HG03457 (cell line): ENCODE measurements around the gene DESI2.
"Not testable (repeated sequence)": the region's sequence is repeated elsewhere in the genome, so short reads cannot be mapped to it uniquely, and the experiment has no call there.

Source experiments
- ATAC-seq: cut with Tn5 transposase; IDR thresholded peaks from one replicate; pipeline ENCODE4 v1.9.1; 2021; ENCODE audit warnings: moderate number of reproducible peaks; ENCODE audit not compliant: unreplicated experiment

Gene DESI2

GRCh38 chr1:244702620-244703019, 49.7 kb downstream of the DESI2 start:
- no peak for ATAC-seq

DNA sequence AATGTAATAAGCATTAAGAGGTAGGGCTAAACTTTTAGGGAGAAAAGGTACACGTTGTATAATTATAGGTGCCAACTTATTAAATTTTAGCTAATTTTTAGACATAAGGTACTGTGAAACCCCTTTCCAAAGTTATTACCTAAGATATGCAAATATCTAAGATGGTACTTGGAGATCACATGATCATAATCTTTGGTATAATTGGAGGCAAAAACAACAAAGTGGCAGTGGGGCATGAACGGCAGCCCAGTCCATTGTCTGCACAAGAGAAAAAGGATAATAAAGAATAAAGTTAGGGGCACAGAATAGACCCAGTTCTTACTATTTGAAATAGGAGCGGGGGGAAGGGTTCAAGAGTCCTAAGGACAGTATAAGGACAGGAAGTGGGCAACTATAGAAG, 51.2 kb downstream of the DESI2 start:
- ATAC-seq: no peak

GRCh38 chr1:244705261-244706234, 52.6 kb downstream of the DESI2 start:
- ATAC-seq: no peak

DNA sequence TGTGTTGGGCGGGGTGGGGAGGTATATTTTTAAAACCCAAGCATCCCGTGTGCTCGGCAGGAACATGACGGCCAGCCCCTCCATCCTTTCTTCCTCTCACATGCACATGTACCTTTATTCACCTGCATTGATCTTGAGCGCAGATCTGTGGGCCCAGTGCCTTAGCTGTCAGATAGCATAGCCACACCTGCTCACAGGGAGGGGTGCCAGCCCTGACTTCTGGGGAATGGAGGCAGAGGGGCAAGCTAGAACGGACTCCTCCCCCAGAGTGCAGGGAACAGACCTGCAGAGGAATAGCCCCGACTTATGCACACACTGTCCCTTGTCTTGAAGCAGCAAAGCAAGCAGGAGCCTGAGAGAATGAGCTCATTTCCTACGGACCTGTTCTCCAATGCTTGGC, 56.1 kb downstream of the DESI2 start:
- ATAC-seq: no peak

DNA sequence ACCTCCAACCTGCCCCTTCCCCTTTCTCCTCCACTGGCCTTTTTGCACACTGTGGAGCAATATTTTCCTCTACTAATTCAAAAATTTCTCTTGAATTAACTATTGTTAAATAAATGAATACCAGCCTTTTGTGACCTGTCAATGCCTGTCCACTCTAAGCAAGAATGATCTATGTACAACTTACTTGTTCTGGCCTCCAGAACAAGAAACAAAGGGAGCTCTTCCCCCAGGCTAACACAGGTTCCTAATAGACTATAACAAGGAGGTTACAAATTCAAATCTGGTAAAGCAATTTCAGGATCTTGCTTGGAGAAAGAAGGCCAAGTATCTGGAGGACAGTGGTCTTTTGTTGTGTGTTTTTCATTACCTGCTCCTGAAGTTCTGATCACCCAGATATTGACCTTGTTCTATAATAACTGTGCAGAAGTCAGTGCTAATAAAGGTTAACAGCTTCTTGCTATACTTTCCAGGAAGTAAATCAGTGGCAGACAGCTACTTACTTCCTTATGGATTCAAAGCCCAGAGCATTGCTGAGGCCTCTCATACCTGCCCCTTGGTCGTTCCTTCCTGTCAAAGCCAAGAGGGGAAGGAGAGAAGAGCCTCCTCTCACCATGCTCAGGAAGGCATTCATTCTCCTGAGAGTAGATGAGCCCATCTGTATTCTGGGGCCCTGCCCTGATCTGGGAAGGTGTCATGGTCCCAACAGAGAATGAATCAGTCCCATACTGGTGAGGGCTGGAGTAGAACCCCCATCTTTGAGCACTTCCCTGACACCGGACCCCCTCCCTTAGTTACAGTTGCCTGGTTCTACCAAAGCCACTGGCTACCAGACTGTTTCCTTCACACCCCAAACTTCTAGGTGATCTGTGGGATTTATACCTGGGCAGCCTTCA, 56.8 kb downstream of the DESI2 start:
- no peak for ATAC-seq

DNA sequence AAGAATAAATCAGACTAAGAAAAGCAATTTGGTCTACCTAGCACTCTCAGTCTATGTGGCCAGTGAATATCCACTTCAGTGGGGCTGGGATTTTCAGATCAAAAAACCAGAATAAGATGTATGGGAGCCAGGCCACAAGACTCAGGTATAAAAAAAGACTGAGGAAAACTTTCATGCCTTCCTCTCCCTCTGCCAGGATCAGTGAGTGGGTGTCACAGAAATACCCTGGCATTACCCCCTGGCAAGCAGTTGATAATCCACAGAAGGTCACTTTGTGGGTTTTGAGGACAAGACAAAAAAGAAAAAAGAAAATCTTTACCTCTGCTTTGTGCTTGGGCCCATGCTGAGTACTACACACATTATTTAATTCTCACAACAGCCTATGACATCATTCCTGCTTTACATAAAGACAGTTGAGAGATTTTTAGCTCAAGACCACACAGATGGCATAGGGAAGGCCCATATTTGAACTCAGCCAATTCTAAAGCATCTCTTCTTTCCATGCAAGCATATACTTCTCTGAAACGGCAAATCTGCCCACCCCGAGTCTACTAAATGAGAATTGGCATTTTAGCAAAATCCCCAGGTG, 57.6 kb downstream of the DESI2 start:
- no peak for ATAC-seq

DNA sequence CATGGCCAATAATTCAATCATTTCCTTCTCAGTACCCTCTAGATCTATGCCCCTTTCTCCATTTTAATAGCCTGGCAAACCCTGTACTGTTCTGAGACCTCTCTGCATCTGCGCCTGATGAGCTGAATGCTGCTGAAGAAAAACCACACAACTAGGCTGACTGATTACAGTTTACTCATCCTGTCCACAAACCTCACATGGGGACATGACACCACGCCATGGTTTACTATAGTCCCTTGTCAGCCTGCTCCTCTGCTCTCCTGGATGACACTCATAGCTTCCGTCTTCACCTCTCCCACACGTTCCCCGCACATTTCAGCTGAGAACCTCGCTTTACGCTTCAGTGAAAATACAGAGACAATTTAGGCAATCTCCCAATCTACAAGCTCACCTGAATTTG, 59.7 kb downstream of the DESI2 start:
- ATAC-seq: no peak

GRCh38 chr1:244713332-244713731, 60.4 kb downstream of the DESI2 start:
- no peak for ATAC-seq

DNA sequence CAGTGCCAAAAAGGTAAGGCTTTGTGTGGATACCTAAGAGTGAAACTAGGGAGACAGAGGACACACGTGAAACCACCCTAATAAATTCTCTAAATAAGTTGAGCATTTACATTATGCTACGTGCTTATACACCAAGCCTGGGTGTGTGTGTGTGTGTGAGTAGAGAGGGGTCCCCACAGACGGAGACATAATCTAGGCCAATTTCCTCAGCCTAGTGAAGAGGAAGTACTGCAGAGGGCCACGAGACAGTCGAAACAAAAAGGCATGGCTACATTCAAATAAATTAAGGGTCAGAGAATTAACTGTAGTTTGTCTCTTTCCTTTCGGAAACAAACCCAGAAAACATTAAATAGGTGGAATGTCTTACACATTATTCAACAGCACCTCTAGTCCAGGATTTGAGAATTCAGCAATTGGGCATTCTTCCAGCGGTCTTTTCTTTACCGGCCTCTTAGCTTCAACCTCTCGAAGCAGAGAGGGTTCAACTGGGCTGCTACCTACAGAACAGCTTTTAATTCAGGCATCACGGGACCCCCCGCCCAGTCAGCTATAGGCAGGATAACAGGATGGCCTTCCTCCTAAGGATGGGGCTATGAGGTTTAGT, 75.0 kb downstream of the DESI2 start:
- no peak for ATAC-seq

- no peak for ATAC-seq
Measured at GRCh38 chr1:244730153-244730933, 77.4 kb downstream of the DESI2 start.

- no peak for ATAC-seq
Measured at GRCh38 chr1:244730934-244731434, 78.1 kb downstream of the DESI2 start.

DNA sequence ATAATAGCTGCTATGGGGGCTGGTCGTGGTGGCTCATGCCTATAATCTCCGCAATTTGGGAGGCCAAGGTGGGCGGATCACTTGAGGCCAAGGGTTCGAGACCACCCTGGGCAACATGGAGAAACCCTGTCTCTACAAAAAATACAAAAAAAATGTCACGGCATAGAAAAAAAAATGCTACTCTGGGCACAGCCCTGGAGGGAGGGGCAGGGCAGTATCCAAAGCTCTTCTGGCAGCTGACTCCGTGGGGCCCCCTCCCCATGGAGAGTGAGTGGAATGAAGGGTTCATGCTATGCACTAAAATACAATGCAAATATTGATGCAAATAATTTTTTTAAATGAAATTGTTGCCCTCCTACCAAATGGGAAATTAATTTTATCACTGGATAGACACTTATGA, 78.7 kb downstream of the DESI2 start:
- ATAC-seq: no peak

- ATAC-seq: no peak
Measured at GRCh38 chr1:244732851-244733450, 80.0 kb downstream of the DESI2 start.

GRCh38 chr1:244735404-244735803, 82.5 kb downstream of the DESI2 start:
- ATAC-seq: no peak

GRCh38 chr1:244735876-244736561, 83.1 kb downstream of the DESI2 start:
- ATAC-seq: no peak

- not testable (repeated sequence) for ATAC-seq
Measured at GRCh38 chr1:244739140-244739539, 86.2 kb downstream of the DESI2 start.

DNA sequence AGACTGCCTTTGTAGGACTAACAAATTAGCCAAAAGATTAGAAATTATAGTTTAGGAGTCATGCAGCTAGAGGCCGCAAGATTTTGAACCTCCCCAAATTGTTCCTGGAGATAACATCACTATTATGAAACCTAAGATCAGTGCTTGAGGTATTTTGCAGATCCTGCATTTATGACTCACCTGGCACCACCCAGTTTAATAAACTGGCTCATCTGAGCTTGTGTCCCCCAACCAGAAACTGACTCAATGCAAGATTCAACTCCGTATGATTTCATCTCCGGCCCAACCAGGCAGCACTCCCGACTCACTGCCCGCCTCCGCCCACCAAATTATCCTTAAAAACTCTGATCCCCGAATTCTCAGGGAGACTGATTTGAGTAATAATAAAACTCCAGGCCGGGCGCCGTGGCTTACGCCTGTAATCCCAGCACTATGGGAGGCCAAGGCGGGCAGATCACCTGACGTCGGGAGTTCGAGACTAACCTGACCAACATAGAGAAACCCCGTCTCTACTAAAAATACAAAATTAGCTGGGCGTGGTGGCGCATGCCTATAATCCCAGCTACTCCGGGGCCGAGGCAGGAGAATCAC, 87.2 kb downstream of the DESI2 start:
- not testable (repeated sequence) for ATAC-seq

GRCh38 chr1:244741692-244742091, 88.8 kb downstream of the DESI2 start:
- no peak for ATAC-seq
